Measurements from ENCODE around the gene TMEM204. TPM values are rescaled to one million over a fixed set of nuclear protein-coding genes. Genes with fewer than 3 reads are reported as not detected.

TMEM204 gene
- total RNA-seq, 1 donor from 2014 or later, result 0.98 TPM

- Mint-ChIP-seq H3K36me3 (ENCODE audit: low read depth) (no peaks in the 10 kb centered on the region), H3K27me3 (ENCODE audit: low read depth) (no peaks in the 10 kb centered on the region), H3K9me3 (no peaks in the 10 kb centered on the region), H3K4me1 (peaks cover 9% of the 10 kb centered on the region), H3K4me3 (no peak overlapping the region), H3K27ac (ENCODE audit: unreplicated experiment) (no peak overlapping the region)
- no peak for TF ChIP-seq CTCF (conservative IDR thresholded peaks at IDR 0.05)
- DNase-seq (ENCODE audit: low read depth, low spot score), result no peak
These were observed 1.2 kb upstream of the TMEM204 start for GRCh38 chr16:1532081-1532760.

DNA sequence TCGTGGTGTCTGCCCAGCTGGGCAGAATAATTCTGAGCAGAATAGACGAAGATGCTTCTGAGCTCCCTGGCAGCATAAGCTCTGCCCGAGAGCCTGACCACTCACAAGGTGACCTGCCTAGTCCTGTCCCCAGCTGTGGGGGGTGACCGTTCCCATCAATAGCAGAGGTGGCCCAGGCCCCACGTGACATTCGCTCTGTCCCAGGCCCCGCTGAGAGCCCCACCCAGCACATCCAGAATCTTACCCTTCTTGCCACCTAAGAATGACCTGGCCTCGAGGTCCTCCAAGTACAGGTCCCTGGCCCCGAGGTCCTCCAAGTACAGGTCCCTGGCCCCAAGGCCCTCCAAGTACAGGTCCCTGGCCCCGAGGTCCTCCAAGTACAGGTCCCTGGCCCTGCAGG is 695 bp upstream of the TMEM204 start:
- DNase-seq (ENCODE audit: low read depth, low spot score), result no peak
- Mint-ChIP-seq H3K4me3 (no peak overlapping the region), H3K36me3 (ENCODE audit: low read depth) (no peaks in the 10 kb centered on the region), H3K9me3 (no peaks in the 10 kb centered on the region), H3K4me1 (peaks cover 9% of the 10 kb centered on the region), H3K27ac (ENCODE audit: unreplicated experiment) (no peak overlapping the region), H3K27me3 (ENCODE audit: low read depth) (no peaks in the 10 kb centered on the region)
- TF ChIP-seq CTCF (conservative IDR thresholded peaks at IDR 0.05), result no peak

GRCh38 chr16:1534021-1535020 is 855 bp downstream of the TMEM204 start:
- no peak for TF ChIP-seq CTCF (conservative IDR thresholded peaks at IDR 0.05)
- Mint-ChIP-seq H3K4me3 (peak overlapping the region; percentile 41), H3K27me3 (ENCODE audit: low read depth) (no peaks in the 10 kb centered on the region), H3K27ac (ENCODE audit: unreplicated experiment) (no peak overlapping the region), H3K36me3 (ENCODE audit: low read depth) (no peaks in the 10 kb centered on the region), H3K4me1 (peaks cover 4% of the 10 kb centered on the region), H3K9me3 (no peaks in the 10 kb centered on the region)
- DNase-seq (ENCODE audit: low read depth, low spot score), result no peak

DNA sequence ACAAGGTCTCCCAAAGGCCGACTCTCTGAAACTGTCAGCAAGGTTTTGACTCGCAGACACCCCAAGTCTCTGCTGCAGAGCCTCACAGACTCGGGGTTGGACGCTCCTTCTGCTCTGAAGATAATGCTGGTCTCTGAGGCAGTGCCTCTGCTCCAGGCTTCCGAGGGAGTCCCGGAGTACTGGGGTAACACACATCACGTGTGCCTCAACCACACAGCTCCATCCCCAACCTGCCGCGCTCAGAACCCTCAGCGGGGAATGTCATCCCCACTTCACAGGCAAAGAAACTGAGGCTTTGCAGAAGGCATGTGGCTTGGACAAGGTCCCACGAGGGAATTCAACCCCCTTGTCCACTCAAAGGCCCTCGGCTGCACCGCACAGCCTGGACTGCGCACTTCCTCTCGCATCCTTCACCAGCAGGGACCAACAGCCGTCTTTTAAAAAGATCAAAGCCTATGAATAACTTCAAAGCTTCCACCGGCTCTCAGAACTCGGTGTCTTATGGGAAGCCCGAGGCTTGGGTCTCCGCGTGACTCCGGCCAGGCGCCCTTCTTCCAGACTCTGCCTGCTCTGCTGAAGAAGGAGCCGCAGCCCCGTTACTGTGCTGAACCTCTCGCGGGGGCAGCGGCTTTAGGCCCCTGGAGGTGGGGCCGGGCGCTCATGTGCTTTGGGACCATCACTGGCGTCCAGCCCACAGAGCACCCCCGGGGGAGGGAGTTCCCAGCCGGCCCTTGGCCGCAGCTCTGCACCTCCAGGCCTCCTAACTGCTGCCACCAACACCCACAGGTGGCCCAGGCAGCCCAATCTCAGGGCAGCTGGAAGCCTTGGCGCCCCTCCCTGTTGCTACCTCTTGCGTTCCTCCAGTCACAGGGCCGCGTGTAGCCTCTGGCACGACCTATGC is 2.2 kb downstream of the TMEM204 start:
- Mint-ChIP-seq H3K4me3 (no peak overlapping the region), H3K27me3 (ENCODE audit: low read depth) (no peaks in the 10 kb centered on the region), H3K27ac (ENCODE audit: unreplicated experiment) (no peak overlapping the region), H3K4me1 (no peaks in the 10 kb centered on the region), H3K9me3 (no peaks in the 10 kb centered on the region), H3K36me3 (ENCODE audit: low read depth) (no peaks in the 10 kb centered on the region)
- no peak for DNase-seq (ENCODE audit: low read depth, low spot score)
- TF ChIP-seq CTCF (conservative IDR thresholded peaks at IDR 0.05), result no peak

- Mint-ChIP-seq H3K27ac (ENCODE audit: unreplicated experiment) (peak overlapping the region; percentile 65), H3K9me3 (no peaks in the 10 kb centered on the region), H3K27me3 (ENCODE audit: low read depth) (no peaks in the 10 kb centered on the region), H3K4me1 (no peaks in the 10 kb centered on the region), H3K36me3 (ENCODE audit: low read depth) (no peaks in the 10 kb centered on the region), H3K4me3 (no peak overlapping the region)
- no peak for TF ChIP-seq CTCF (conservative IDR thresholded peaks at IDR 0.05)
- no peak for DNase-seq (ENCODE audit: low read depth, low spot score)
These were observed 3.1 kb downstream of the TMEM204 start for GRCh38 chr16:1536601-1537000.

Data from neural crest cell (in vitro differentiated cells).